Renal cortex interstitium (tissue), 11 donors: Measurements from ENCODE around the gene PKD2. TPM values are rescaled to one million over a fixed set of nuclear protein-coding genes. Genes with fewer than 3 reads are reported as not detected.
"Not testable (repeated sequence)": the region's sequence is repeated elsewhere in the genome, so short reads cannot be mapped to it uniquely, and the experiment has no call there.

Experiments
- DNase-seq, 11 donors: peaks; one replicate each; pipeline ENCODE4 v3.0.0-alpha.2; 2013; ENCODE audit warnings: low read depth in 9 of 11, low spot score in 4 of 11; ENCODE audit errors: extremely low read depth in 1 of 11
- polyA plus RNA-seq, 3 donors: library from polyadenylated mRNA; unstranded; fragments of 120-200 nt; gene quantifications; one replicate each; pipeline ENCODE4 v1.2.1, GENCODE V29; 2013; ENCODE audit not compliant: insufficient read length in 3 of 3

PKD2 gene
- polyA plus RNA-seq, 3 donors, result 73.3 to 76.6 (median 76.6) TPM

GRCh38 chr4:88097301-88097700 is 89.9 kb downstream of the PKD2 start:
- no peak for DNase-seq

- DNase-seq, result no peak
Measured at GRCh38 chr4:88097781-88098180, 90.3 kb downstream of the PKD2 start.

GRCh38 chr4:88098993-88099752 is 91.7 kb downstream of the PKD2 start:
- DNase-seq, result no peak

- DNase-seq, result no peak
Measured at GRCh38 chr4:88101165-88101564, 93.7 kb downstream of the PKD2 start.

GRCh38 chr4:88102026-88102425 is 94.6 kb downstream of the PKD2 start:
- no peak for DNase-seq

GRCh38 chr4:88104902-88105610 is 97.6 kb downstream of the PKD2 start:
- DNase-seq, result peak in 1 of 11 donors; percentile 4

- DNase-seq, result no peak
Measured at GRCh38 chr4:88106205-88106604, 98.8 kb downstream of the PKD2 start.

GRCh38 chr4:88107406-88108107 is 100.1 kb downstream of the PKD2 start:
- peak in 2 of 11 donors; percentile 5 to 17 for DNase-seq

GRCh38 chr4:88108108-88108465 is 100.7 kb downstream of the PKD2 start:
- DNase-seq, result not testable (repeated sequence)

- DNase-seq, result no peak
Measured at GRCh38 chr4:88108747-88109122, 101.3 kb downstream of the PKD2 start.

GRCh38 chr4:88109123-88109881 is 101.9 kb downstream of the PKD2 start:
- DNase-seq, result no peak

- no peak for DNase-seq
Measured at GRCh38 chr4:88110826-88111225, 103.4 kb downstream of the PKD2 start.

GRCh38 chr4:88112856-88113255 is 105.4 kb downstream of the PKD2 start:
- no peak for DNase-seq

- DNase-seq, result no peak
Measured at GRCh38 chr4:88115587-88115986, 108.2 kb downstream of the PKD2 start.

- DNase-seq, result no peak
Measured at GRCh38 chr4:88119943-88120342, 112.5 kb downstream of the PKD2 start.

- DNase-seq, result not testable (repeated sequence)
Measured at GRCh38 chr4:88122260-88122659, 114.8 kb downstream of the PKD2 start.
